ENCODE results near the gene SPOP.

Gene SPOP

GRCh38 chr17:49612726-49613125 is 65.2 kb downstream of the SPOP start:
- no peak for DNase-seq

GRCh38 chr17:49610883-49611584 is 66.9 kb downstream of the SPOP start:
- no peak for DNase-seq

GRCh38 chr17:49604314-49604869 is 73.5 kb downstream of the SPOP start:
- no peak for DNase-seq

GRCh38 chr17:49603720-49604119 is 74.2 kb downstream of the SPOP start:
- no peak for DNase-seq

- DNase-seq, result no peak
These were observed 74.7 kb downstream of the SPOP start for GRCh38 chr17:49603238-49603637.

- DNase-seq, result no peak
These were observed 75.1 kb downstream of the SPOP start for GRCh38 chr17:49602783-49603182.

- DNase-seq, result no peak
These were observed 76.9 kb downstream of the SPOP start for GRCh38 chr17:49600949-49601348.

GRCh38 chr17:49598918-49599317 is 79.0 kb downstream of the SPOP start:
- DNase-seq, result no peak

GRCh38 chr17:49597928-49598655 is 79.8 kb downstream of the SPOP start:
- DNase-seq, result no peak

GRCh38 chr17:49597436-49597835 is 80.5 kb downstream of the SPOP start:
- DNase-seq, result no peak

- DNase-seq, result no peak
These were observed 81.2 kb downstream of the SPOP start for GRCh38 chr17:49596613-49597244.

- DNase-seq, result no peak
These were observed 81.9 kb downstream of the SPOP start for GRCh38 chr17:49595980-49596379.

- DNase-seq, result no peak
These were observed 82.6 kb downstream of the SPOP start for GRCh38 chr17:49595328-49595727.

GRCh38 chr17:49592263-49592662 is 85.6 kb downstream of the SPOP start:
- DNase-seq, result no peak

GRCh38 chr17:49590874-49591273 is 87.0 kb downstream of the SPOP start:
- no peak for DNase-seq

- DNase-seq, result no peak
These were observed 88.3 kb downstream of the SPOP start for GRCh38 chr17:49589577-49589927.

GRCh38 chr17:49588726-49589576 is 88.9 kb downstream of the SPOP start:
- DNase-seq, result peak; percentile 46

GRCh38 chr17:49588312-49588711 is 89.6 kb downstream of the SPOP start:
- DNase-seq, result no peak

- DNase-seq, result no peak
These were observed 90.4 kb downstream of the SPOP start for GRCh38 chr17:49587366-49588073.

- no peak for DNase-seq
These were observed 92.4 kb downstream of the SPOP start for GRCh38 chr17:49585422-49586027.

- DNase-seq, result no peak
These were observed 94.0 kb downstream of the SPOP start for GRCh38 chr17:49583889-49584288.

GRCh38 chr17:49583226-49583625 is 94.7 kb downstream of the SPOP start:
- DNase-seq, result no peak
